Right renal pelvis (tissue), 4 donors: Measurements from ENCODE around the gene CATSPER4. TPM values are rescaled to one million over a fixed set of nuclear protein-coding genes. Genes with fewer than 3 reads are reported as not detected.

Experiments
- DNase-seq, 4 donors: peaks; one replicate each; pipeline ENCODE4 v3.0.0-alpha.2; 2013; ENCODE audit warnings: low read depth in 4 of 4, low spot score in 3 of 4, missing footprints in 1 of 4
- polyA plus RNA-seq, 4 donors: library from polyadenylated mRNA; unstranded; fragments of 120-200 nt; gene quantifications; one replicate each; pipeline ENCODE4 v1.2.1, GENCODE V29; 2013; ENCODE audit not compliant: insufficient read length in 4 of 4

The CATSPER4 gene
- polyA plus RNA-seq, 4 donors = 0.08 TPM; not detected in 3

- DNase-seq = peak in 3 of 4 donors; percentile 13 to 31 (median 26)
These were observed 44.4 kb downstream of the CATSPER4 start for GRCh38 chr1:26234644-26235370.

- DNase-seq = no peak
These were observed 47.0 kb downstream of the CATSPER4 start for GRCh38 chr1:26237230-26237966.

- DNase-seq = no peak
These were observed 49.5 kb downstream of the CATSPER4 start for GRCh38 chr1:26239936-26240335.

Other genes with a start within 250 kb of the CATSPER4 start
- gene PAFAH2, start 192.5 kb upstream of the CATSPER4 start, polyA plus RNA-seq = 10 to 100 TPM; 17.1 to 22.2 (median 19.1) TPM
- 1 to 10 TPM; 1.0 to 1.7 (median 1.4) TPM for gene EXTL1, start 168.8 kb upstream of the CATSPER4 start, polyA plus RNA-seq
- gene SLC30A2, start 144.5 kb upstream of the CATSPER4 start, polyA plus RNA-seq = 1 to 10 TPM; 3.1 to 6.8 (median 4.8) TPM
- under 1 TPM; 0.51 to 0.86 (median 0.77) TPM for gene TRIM63, start 123.0 kb upstream of the CATSPER4 start, polyA plus RNA-seq
- gene PDIK1L, start 78.8 kb upstream of the CATSPER4 start, polyA plus RNA-seq = 10 to 100 TPM; 17.9 to 23.1 (median 22.2) TPM
- 1 to 10 TPM; 1.2 to 1.7 (median 1.3) TPM for gene FAM110D, start 31.5 kb upstream of the CATSPER4 start, polyA plus RNA-seq
- under 1 TPM in 1 of 4 donors, not detected in 3; 0.17 TPM for gene C1orf232, start 21.6 kb upstream of the CATSPER4 start, polyA plus RNA-seq
- 10 to 100 TPM; 11.4 to 29.1 (median 14.6) TPM for gene ZNF593, start 20.7 kb upstream of the CATSPER4 start, polyA plus RNA-seq
- 1 to 10 TPM in 2 of 4 donors, under 1 TPM in 2; 0.61 to 1.3 (median 1.1) TPM for gene ZNF593OS, start 18.8 kb upstream of the CATSPER4 start, polyA plus RNA-seq
- 10 to 100 TPM; 10.7 to 16.2 (median 14.0) TPM for gene CNKSR1, start 13.1 kb upstream of the CATSPER4 start, polyA plus RNA-seq
- 10 to 100 TPM; 13.4 to 17.1 (median 15.9) TPM for gene CEP85, start 43.6 kb downstream of the CATSPER4 start, polyA plus RNA-seq
- 100 to 1,000 TPM in 3 of 4 donors, 10 to 100 TPM in 1; 99.2 to 120 (median 108) TPM for gene SH3BGRL3, start 89.5 kb downstream of the CATSPER4 start, polyA plus RNA-seq
- gene UBXN11, start 116.0 kb downstream of the CATSPER4 start, polyA plus RNA-seq = 10 to 100 TPM; 36.2 to 48.0 (median 38.8) TPM
- 1 to 10 TPM; 1.7 to 8.7 (median 4.8) TPM for gene CD52, start 127.4 kb downstream of the CATSPER4 start, polyA plus RNA-seq
- gene CRYBG2, start 163.5 kb downstream of the CATSPER4 start, polyA plus RNA-seq = 1 to 10 TPM in 1 of 4 donors, under 1 TPM in 3; 0.31 to 1.6 (median 0.83) TPM
- under 1 TPM in 1 of 4 donors, not detected in 3; 0.06 TPM for gene ZNF683, start 182.1 kb downstream of the CATSPER4 start, polyA plus RNA-seq
- under 1 TPM; 0.04 to 0.09 (median 0.06) TPM for gene LIN28A, start 220.2 kb downstream of the CATSPER4 start, polyA plus RNA-seq
- 10 to 100 TPM; 30.5 to 34.3 (median 33.2) TPM for gene DHDDS, start 241.7 kb downstream of the CATSPER4 start, polyA plus RNA-seq